SK-N-SH (cell line): ENCODE results near the gene TP53TG5. TPM values are rescaled to one million over a fixed set of nuclear protein-coding genes. Genes with fewer than 3 reads are reported as not detected.

Experiments used
- CTCF ChIA-PET: fragments of 300-600, 350-600 bp; formaldehyde crosslinking; extraction: SDS; loops from one replicate; lab custom pipeline; 2021; lab: Yijun Ruan, JAX
- POLR2A ChIA-PET: fragments of 350-600 bp; sonication (Branson Sonifier 250); formaldehyde crosslinking; extraction: SDS; loops from one replicate; lab custom pipeline; 2020; ENCODE audit warnings: antibody characterized with exemption, inconsistent platforms; lab: Yijun Ruan, JAX
- DNase-seq: peaks from one replicate; pipeline ENCODE4 v3.0.0; 2012
- H2AFZ ChIP-seq: fragments of 200-600 bp; sonication (generic); 2 replicates; pipeline ENCODE4 v1.8.1; 2016; ENCODE audit warnings: antibody characterized with exemption, mild to moderate bottlenecking, low read depth
- H3F3A ChIP-seq: fragments of 200-600 bp; sonication (generic); replicated peaks from 2 replicates; pipeline ENCODE3; 2016; ENCODE audit warnings: antibody characterized with exemption, mild to moderate bottlenecking; ENCODE audit not compliant: insufficient read depth
- H3K27ac ChIP-seq, 2 experiments: fragments of 200-500 bp in 1 of 2; fragments of 200-600 bp in 1 of 2; sonication (Bioruptor generic) in 1 of 2; sonication (generic), shearing (Covaris generic) in 1 of 2; 2 replicates each; pipeline versions ENCODE4 v1.5.1 to v1.6.1; 2014 to 2016; ENCODE audit warnings: low read depth in 2 of 2, inconsistent platforms in 1 of 2, low read length in 1 of 2, mild to moderate bottlenecking in 1 of 2, mixed read lengths in 1 of 2
- H3K27me3 ChIP-seq: fragments of 200-600 bp; sonication (generic), shearing (Covaris generic); 2 replicates; pipeline ENCODE4 v1.6.1; 2016; ENCODE audit warnings: mixed run types; ENCODE audit not compliant: insufficient read depth
- H3K36me3 ChIP-seq, 2 experiments: fragments of 200-500 bp in 1 of 2; fragments of 200-600 bp in 1 of 2; sonication (Bioruptor generic) in 1 of 2; sonication (generic) in 1 of 2; replicated peaks in 1 of 2; 2 replicates each; pipeline versions ENCODE3 to v1.5.1; 2014 to 2016; ENCODE audit warnings: low read length in 1 of 2, mild to moderate bottlenecking in 1 of 2; ENCODE audit not compliant: insufficient read depth in 2 of 2, control insufficient read depth in 1 of 2
- H3K4me1 ChIP-seq, 2 experiments: fragments of 200-500 bp in 1 of 2; fragments of 200-600 bp in 1 of 2; sonication (Bioruptor generic) in 1 of 2; sonication (generic), shearing (Covaris generic) in 1 of 2; 2 replicates each; pipeline versions ENCODE4 v1.5.1 to v1.6.1; 2014 to 2016; ENCODE audit warnings: low read depth in 1 of 2, low read length in 1 of 2, mixed run types in 1 of 2; ENCODE audit not compliant: insufficient read depth in 2 of 2, control insufficient read depth in 1 of 2
- H3K4me2 ChIP-seq: fragments of 200-600 bp; sonication (generic), shearing (Covaris generic); 2 replicates; pipeline ENCODE4 v1.6.1; 2017; ENCODE audit warnings: mixed run types
- H3K4me3 ChIP-seq, 2 experiments: fragments of 200-500 bp in 1 of 2; fragments of 200-600 bp in 1 of 2; sonication (Bioruptor generic) in 1 of 2; sonication (generic), shearing (Covaris generic) in 1 of 2; 2 replicates each; pipeline versions ENCODE4 v1.5.1 to v1.8.1; 2014 to 2016; ENCODE audit warnings: low read depth in 2 of 2, inconsistent platforms in 1 of 2, low read length in 1 of 2, mild to moderate bottlenecking in 1 of 2, mixed read lengths in 1 of 2, moderate library complexity in 1 of 2
- H3K79me2 ChIP-seq: fragments of 200-600 bp; sonication (generic); 2 replicates; pipeline ENCODE4 v1.8.1; 2017; ENCODE audit warnings: mild to moderate bottlenecking; ENCODE audit not compliant: insufficient read depth
- H3K9ac ChIP-seq: fragments of 200-600 bp; sonication (generic); 2 replicates; pipeline ENCODE4 v1.6.1; 2017; ENCODE audit warnings: mixed run types
- H3K9me2 ChIP-seq: fragments of 200-600 bp; sonication (generic); 2 replicates; pipeline ENCODE4 v1.6.1; 2017; ENCODE audit warnings: mixed run types
- H3K9me3 ChIP-seq: fragments of 200-600 bp; sonication (generic); 2 replicates; pipeline ENCODE4 v1.6.1; 2017; ENCODE audit warnings: mixed run types, mild to moderate bottlenecking, moderate library complexity
- H4K20me1 ChIP-seq: fragments of 200-600 bp; sonication (generic); 2 replicates; pipeline ENCODE4 v1.6.1; 2017; ENCODE audit warnings: mild to moderate bottlenecking, mixed run types; ENCODE audit not compliant: insufficient read depth
- CHD2 ChIP-seq: fragments of 150-350 bp; IDR thresholded peaks from 2 replicates; pipeline ENCODE4 v1.6.1; 2018; ENCODE audit warnings: low read length; ENCODE audit not compliant: partially characterized antibody
- ELF1 ChIP-seq: IDR thresholded peaks from 2 replicates; pipeline ENCODE4 v1.4.0; 2012
- EP300 ChIP-seq, 2 experiments: IDR thresholded peaks; 2 replicates each; pipeline versions ENCODE4 v1.4.0 to v1.6.1; 2012; ENCODE audit warnings: borderline replicate concordance in 1 of 2, low read depth in 1 of 2, low read length in 1 of 2
- EZH2phosphoT487 ChIP-seq: fragments of 200-600 bp; sonication (generic); IDR thresholded peaks from 2 replicates; pipeline ENCODE4 v1.6.1; 2017; ENCODE audit warnings: low read depth, mixed run types, mild to moderate bottlenecking, antibody characterized with exemption, moderate library complexity, borderline replicate concordance
- FOXM1 ChIP-seq: IDR thresholded peaks from 2 replicates; pipeline ENCODE4 v1.4.0; 2012; ENCODE audit warnings: low read depth, mild to moderate bottlenecking
- GABPA ChIP-seq: IDR thresholded peaks from 2 replicates; pipeline ENCODE4 v1.4.0; 2012; ENCODE audit warnings: low read depth, mild to moderate bottlenecking
- JUND ChIP-seq: IDR thresholded peaks from 2 replicates; pipeline ENCODE4 v1.4.0; 2012
- MAX ChIP-seq: IDR thresholded peaks from 2 replicates; pipeline ENCODE4 v1.4.0; 2012; ENCODE audit warnings: low read depth
- MEF2A ChIP-seq: IDR thresholded peaks from 2 replicates; pipeline ENCODE4 v1.4.0; 2012; ENCODE audit warnings: low read depth, borderline replicate concordance
- NFIC ChIP-seq: IDR thresholded peaks from 2 replicates; pipeline ENCODE4 v1.4.0; 2012; ENCODE audit warnings: borderline replicate concordance
- RCOR1 ChIP-seq: fragments of 150-350 bp; IDR thresholded peaks from 2 replicates; pipeline ENCODE4 v1.6.1; 2017; ENCODE audit warnings: antibody characterized with exemption, low read length
- REST ChIP-seq: IDR thresholded peaks from 2 replicates; pipeline ENCODE4 v1.6.1; 2012; ENCODE audit warnings: mild to moderate bottlenecking, low read depth, low read length, moderate library complexity
- RFX5 ChIP-seq: IDR thresholded peaks from 2 replicates; pipeline ENCODE4 v1.6.1; 2012; ENCODE audit warnings: mild to moderate bottlenecking, improper control_type of control experiment, low read length
- RXRA ChIP-seq: IDR thresholded peaks from 2 replicates; pipeline ENCODE4 v1.4.0; 2012; ENCODE audit warnings: low read depth, mild to moderate bottlenecking, borderline replicate concordance
- SIN3A ChIP-seq: IDR thresholded peaks from 2 replicates; pipeline ENCODE4 v1.6.1; 2012; ENCODE audit warnings: low read depth, mild to moderate bottlenecking, low read length, moderate library complexity, borderline replicate concordance
- TAF1 ChIP-seq: IDR thresholded peaks from 2 replicates; pipeline ENCODE4 v1.6.1; 2012; ENCODE audit warnings: low read depth, mild to moderate bottlenecking, low read length, moderate library complexity, borderline replicate concordance
- TCF12 ChIP-seq: IDR thresholded peaks from 2 replicates; pipeline ENCODE4 v1.4.0; 2012
- WGBS: methylation state at CpG from one replicate; pipeline ENCODE4 v1.1.6; 2017; ENCODE audit warnings: low lambda C conversion rate; 5-methylcytosine and 5-hydroxymethylcytosine counted together
- polyA plus RNA-seq, 3 experiments: library from polyadenylated mRNA; depleted of rRNA; stranded (reverse); fragments of >200 nt; gene quantifications; 2 replicates each; pipeline ENCODE4 v1.2.3, GENCODE V29; 2012
- TF ChIP-seq, protein P1 (sequence below): fragments of 200-600 bp; sonication (generic); IDR thresholded peaks from 2 replicates; pipeline ENCODE4 v1.6.1; 2017; ENCODE audit warnings: antibody characterized with exemption, mild to moderate bottlenecking, moderate library complexity
- TF ChIP-seq, protein P2 (sequence below): IDR thresholded peaks from 2 replicates; pipeline ENCODE4; 2012

The TP53TG5 gene
- polyA plus RNA-seq, 1 of the 3 experiments (the other 2 are of a cell fraction), result not detected

- Histone ChIP-seq H3K79me2 (no peaks in the 10 kb centered on the region), H3K9me3 (no peaks in the 10 kb centered on the region), H3K9ac (no peak overlapping the region), H3F3A (peaks cover 5% of the 10 kb centered on the region), H4K20me1 (no peaks in the 10 kb centered on the region), H3K4me3 (no peak overlapping the region), H3K4me2 (no peak overlapping the region), H3K36me3 (peaks cover 0 to 2% of the 10 kb centered on the region in 2 experiments), H3K9me2 (no peaks in the 10 kb centered on the region), H2AFZ (no peak overlapping the region), H3K27me3 (no peaks in the 10 kb centered on the region), H3K4me1 (no peaks in the 10 kb centered on the region), H3K27ac (no peak overlapping the region)
- ChIA-PET CTCF (interaction anchor here (0.6 to 3.4 kb wide), 6 partner anchors 10 to 1836 kb away, joined by 3 to 20 read pairs (median 4); no protein-coding TSS in a partner anchor), POLR2A (no interaction called here)
- 79% methylated on average over 3 of the region's 3 CpGs for WGBS
- no peak for TF ChIP-seq ELF1
- TF ChIP-seq FOXM1, result no peak
- no peak for TF ChIP-seq RXRA
- TF ChIP-seq MEF2A, result no peak
- TF ChIP-seq RFX5, result no peak
- TF ChIP-seq TAF1, result no peak
- TF ChIP-seq CHD2, result no peak
- TF ChIP-seq, protein P1, sequence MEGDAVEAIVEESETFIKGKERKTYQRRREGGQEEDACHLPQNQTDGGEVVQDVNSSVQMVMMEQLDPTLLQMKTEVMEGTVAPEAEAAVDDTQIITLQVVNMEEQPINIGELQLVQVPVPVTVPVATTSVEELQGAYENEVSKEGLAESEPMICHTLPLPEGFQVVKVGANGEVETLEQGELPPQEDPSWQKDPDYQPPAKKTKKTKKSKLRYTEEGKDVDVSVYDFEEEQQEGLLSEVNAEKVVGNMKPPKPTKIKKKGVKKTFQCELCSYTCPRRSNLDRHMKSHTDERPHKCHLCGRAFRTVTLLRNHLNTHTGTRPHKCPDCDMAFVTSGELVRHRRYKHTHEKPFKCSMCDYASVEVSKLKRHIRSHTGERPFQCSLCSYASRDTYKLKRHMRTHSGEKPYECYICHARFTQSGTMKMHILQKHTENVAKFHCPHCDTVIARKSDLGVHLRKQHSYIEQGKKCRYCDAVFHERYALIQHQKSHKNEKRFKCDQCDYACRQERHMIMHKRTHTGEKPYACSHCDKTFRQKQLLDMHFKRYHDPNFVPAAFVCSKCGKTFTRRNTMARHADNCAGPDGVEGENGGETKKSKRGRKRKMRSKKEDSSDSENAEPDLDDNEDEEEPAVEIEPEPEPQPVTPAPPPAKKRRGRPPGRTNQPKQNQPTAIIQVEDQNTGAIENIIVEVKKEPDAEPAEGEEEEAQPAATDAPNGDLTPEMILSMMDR, result no peak
- no peak for TF ChIP-seq EP300 (IDR thresholded peaks at IDR 0.05; ENCODE audit: borderline replicate concordance in 1 of 2, low read depth in 1 of 2, low read length in 1 of 2)
- TF ChIP-seq RCOR1, result no peak
- TF ChIP-seq EZH2phosphoT487, result no peak
- no peak for TF ChIP-seq SIN3A
- TF ChIP-seq, protein P2, sequence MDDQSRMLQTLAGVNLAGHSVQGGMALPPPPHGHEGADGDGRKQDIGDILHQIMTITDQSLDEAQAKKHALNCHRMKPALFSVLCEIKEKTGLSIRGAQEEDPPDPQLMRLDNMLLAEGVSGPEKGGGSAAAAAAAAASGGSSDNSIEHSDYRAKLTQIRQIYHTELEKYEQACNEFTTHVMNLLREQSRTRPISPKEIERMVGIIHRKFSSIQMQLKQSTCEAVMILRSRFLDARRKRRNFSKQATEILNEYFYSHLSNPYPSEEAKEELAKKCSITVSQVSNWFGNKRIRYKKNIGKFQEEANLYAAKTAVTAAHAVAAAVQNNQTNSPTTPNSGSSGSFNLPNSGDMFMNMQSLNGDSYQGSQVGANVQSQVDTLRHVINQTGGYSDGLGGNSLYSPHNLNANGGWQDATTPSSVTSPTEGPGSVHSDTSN, result no peak
- no peak for TF ChIP-seq MAX
- no peak for TF ChIP-seq JUND
- TF ChIP-seq GABPA, result no peak
- no peak for TF ChIP-seq REST
- no peak for TF ChIP-seq TCF12
- TF ChIP-seq NFIC, result no peak
- DNase-seq, result no peak
Observed at GRCh38 chr20:45392733-45393132, 14.6 kb upstream of the TP53TG5 start.
